Rectal smooth muscle tissue (tissue), 1 donor: ENCODE results near the gene EDIL3.

Experiments used
- H3K27ac ChIP-seq: one replicate; pipeline ENCODE4 v1.7.0; 2013; ENCODE audit warnings: low read depth, low read length, inconsistent platforms
- H3K27me3 ChIP-seq: one replicate; pipeline ENCODE4 v1.7.0; 2013; ENCODE audit warnings: low read length; ENCODE audit not compliant: control insufficient read depth, insufficient read depth
- H3K36me3 ChIP-seq: one replicate; pipeline ENCODE4 v1.7.0; 2013; ENCODE audit warnings: low read length; ENCODE audit not compliant: control insufficient read depth, insufficient read depth
- H3K4me1 ChIP-seq: one replicate; pipeline ENCODE4 v1.7.0; 2013; ENCODE audit warnings: low read length; ENCODE audit not compliant: control insufficient read depth, insufficient read depth
- H3K4me3 ChIP-seq: one replicate; pipeline ENCODE4 v1.7.0; 2013; ENCODE audit warnings: low read length
- H3K9ac ChIP-seq: one replicate; pipeline ENCODE4 v1.7.0; 2013; ENCODE audit warnings: low read length

EDIL3 gene

DNA sequence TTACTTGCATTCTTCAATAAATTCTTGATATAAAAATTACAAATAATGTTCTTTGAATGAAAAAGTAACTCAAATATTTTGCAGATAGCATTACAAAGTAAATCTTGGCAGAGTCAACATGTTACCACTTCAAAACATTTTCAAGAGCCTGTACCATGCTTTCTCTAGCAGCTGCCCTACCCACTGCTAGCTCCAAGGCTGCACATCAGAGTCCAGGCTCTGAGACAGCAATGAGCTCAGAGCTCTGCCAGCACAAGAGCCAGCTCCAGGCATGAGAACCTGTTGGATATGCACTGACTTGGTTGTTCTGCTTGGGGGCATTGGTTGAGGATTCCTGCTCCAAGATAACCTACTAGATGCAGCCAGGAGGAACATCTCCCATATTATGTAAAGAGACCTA is 452.7 kb downstream of the EDIL3 start:
- H3K4me1 ChIP-seq, result no peaks in the 10 kb centered on the region
- H3K4me3 ChIP-seq, result no peak overlapping the region
- no peaks in the 10 kb centered on the region for H3K27me3 ChIP-seq

DNA sequence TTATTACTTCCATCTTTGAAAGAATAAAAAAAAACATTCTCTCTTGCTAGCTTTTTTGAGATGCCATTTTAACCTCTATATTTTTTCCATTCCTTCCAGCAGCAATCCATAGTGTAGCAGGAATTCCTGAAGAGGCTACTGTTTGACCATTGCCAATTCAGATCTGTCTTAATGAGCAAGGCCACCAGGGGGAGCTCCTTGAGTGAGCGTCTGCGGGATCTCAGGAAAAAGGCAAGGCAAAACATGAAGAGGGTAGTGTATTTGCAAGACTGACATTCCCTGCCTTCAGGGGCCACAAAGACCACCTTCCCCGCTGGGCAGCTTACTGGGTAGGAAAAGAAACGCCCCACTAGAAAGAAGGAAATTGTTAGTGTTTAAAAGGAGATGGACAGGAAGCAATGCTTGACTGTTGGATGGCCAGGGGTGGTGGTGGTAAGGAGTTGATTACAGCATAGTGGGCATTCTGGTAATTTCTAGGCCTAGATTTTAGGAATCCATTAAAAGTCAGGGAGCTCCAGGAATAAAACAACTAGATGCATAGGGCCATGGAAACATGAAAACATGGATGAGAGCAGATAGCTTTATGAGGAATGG is 457.4 kb downstream of the EDIL3 start:
- H3K4me3 ChIP-seq, result no peak overlapping the region
- no peaks in the 10 kb centered on the region for H3K27me3 ChIP-seq
- no peaks in the 10 kb centered on the region for H3K36me3 ChIP-seq
- no peak overlapping the region for H3K9ac ChIP-seq
- no peak overlapping the region for H3K27ac ChIP-seq
- no peaks in the 10 kb centered on the region for H3K4me1 ChIP-seq

More for the DNA sequence above, 452.7 kb downstream of the EDIL3 start:
- Histone ChIP-seq H3K36me3 (no peaks in the 10 kb centered on the region), H3K27ac (no peak overlapping the region), H3K9ac (no peak overlapping the region)

DNA sequence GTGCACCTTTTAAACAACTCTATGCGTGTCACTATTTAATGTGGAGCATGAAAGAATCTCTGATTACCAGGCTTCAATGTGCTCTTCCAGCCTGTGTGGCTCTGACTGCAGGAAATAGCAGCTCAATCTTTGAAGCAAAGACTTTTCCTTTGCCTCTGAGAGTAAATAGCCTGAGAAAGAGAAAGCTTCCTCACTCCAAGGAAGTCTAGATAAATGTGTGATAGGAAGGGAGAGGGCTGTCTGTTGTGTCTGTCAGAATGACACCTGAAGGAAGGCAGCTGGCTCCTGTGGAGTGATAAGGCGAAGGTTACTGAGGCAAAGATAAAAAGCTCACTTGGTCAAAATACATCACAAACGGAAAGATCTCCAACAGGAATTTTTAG is 458.7 kb downstream of the EDIL3 start:
- Histone ChIP-seq H3K9ac (no peak overlapping the region), H3K36me3 (no peaks in the 10 kb centered on the region), H3K27me3 (no peaks in the 10 kb centered on the region), H3K27ac (no peak overlapping the region), H3K4me3 (no peak overlapping the region), H3K4me1 (no peaks in the 10 kb centered on the region)

DNA sequence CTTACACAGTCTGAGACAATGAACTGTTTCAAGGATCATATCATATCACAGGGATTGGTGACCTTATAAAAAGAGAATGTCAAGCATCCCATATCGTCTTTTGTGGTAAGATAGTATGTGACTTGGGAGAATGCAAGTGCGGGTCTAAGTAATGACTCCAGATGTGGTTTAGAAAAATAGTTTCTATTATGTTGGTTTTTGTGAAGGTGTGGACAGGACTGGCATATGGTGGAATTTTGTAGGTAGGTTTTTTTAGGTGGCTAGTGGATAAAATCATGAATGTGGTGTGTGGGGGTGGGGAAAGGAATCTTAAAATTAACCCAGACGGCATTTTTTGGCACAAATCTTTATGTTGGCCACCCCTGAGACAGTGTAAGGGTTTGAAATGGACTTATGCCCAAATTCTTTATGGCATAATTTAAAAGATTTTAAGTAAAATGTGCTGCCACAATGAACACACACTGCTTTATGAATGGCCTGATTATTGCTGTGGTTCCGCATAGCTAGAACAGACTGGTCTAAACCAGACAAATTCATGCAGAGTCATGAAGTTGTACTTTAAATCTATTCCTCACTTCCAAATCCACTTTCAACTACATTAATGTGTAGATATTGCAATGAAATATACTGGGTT is 459.2 kb downstream of the EDIL3 start:
- no peak overlapping the region for H3K9ac ChIP-seq
- H3K27me3 ChIP-seq, result no peaks in the 10 kb centered on the region
- no peak overlapping the region for H3K4me3 ChIP-seq
- H3K36me3 ChIP-seq, result no peaks in the 10 kb centered on the region
- H3K4me1 ChIP-seq, result no peaks in the 10 kb centered on the region
- no peak overlapping the region for H3K27ac ChIP-seq

DNA sequence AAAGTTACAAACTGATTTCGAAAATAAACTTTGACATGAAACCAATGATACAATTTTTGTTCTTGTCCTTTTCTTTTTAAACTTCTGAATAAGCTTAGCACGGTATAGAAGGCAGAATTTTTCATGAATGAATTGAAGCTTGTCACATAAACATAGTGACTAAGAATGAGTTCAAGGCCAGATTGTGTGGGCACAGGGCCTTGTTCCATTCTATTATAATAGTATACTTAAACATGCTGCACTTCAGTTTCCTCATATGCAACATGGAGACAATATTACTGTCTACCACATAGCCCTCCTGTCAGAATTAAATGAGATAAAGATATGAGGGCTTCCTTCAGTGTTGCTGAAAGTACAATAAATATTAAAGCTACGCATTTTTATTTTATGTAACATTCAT is 459.8 kb downstream of the EDIL3 start:
- Histone ChIP-seq H3K4me1 (no peaks in the 10 kb centered on the region), H3K9ac (no peak overlapping the region), H3K4me3 (no peak overlapping the region), H3K27ac (no peak overlapping the region), H3K27me3 (no peaks in the 10 kb centered on the region), H3K36me3 (no peaks in the 10 kb centered on the region)

DNA sequence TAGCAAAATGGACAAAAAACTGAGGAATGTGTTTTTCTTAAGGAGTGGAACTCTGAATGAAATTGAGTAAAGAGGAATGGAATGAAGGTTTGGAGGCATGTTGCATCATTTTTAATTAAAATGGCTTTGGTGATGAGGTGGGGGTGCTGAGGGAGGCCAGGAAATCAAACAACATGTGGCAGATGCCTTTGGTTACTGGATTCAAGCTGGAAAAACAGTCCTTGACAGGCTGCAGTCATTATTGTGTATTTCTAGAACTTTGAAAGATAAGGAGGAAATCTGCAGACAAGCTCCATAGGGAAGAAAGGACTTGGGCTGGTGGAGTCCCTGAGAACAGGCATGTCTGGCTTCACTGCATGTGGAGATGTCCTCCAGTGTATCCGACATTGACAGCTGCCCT is 460.5 kb downstream of the EDIL3 start:
- H3K36me3 ChIP-seq, result no peaks in the 10 kb centered on the region
- H3K4me3 ChIP-seq, result no peak overlapping the region
- no peaks in the 10 kb centered on the region for H3K27me3 ChIP-seq
- H3K27ac ChIP-seq, result no peak overlapping the region
- H3K9ac ChIP-seq, result no peak overlapping the region
- no peaks in the 10 kb centered on the region for H3K4me1 ChIP-seq

DNA sequence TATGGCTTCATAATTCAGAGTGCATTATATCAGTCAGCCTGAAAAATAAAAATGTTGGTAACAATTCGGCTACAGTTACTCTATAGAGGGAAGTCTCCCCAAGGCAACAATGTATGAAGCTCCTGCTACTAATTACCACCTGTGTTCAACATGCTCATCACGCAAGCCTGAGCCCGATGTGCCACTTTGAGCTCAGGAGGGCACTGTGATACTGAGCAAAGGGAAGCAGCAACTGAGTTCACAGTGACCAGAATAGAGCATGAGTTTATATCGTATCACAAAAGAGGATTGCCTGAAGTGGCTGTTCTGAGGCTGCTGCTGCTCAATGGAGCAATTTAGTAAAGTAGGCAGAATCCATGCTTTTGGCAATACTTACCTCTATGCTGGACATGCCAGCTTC is 462.0 kb downstream of the EDIL3 start:
- Histone ChIP-seq H3K27me3 (no peaks in the 10 kb centered on the region), H3K36me3 (no peaks in the 10 kb centered on the region), H3K4me3 (no peak overlapping the region)

DNA sequence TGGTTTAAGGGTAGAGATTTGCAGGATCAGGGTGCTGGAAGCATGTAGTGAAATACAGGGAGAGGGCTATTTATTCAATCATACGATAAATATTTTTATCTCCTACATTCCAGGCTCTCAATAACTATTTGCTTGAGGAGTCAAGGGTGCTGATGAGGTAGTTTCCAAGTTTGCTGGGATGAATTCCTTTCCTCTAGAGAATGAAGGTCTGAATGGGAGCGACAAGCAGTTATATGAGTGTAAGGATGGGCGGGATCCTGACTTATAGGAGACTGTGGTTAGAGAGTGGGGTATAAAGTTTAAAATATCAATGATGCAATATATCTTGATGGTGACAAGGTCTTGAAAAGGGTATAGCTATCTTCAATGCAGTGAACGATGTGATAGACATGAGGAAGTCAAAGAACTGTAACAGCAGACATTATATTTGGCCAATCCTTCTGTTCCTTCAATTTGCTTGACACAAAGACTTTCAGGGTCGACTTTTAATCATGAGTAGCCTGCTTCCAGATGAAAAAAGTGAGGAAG is 462.9 kb downstream of the EDIL3 start:
- Histone ChIP-seq H3K27me3 (no peaks in the 10 kb centered on the region), H3K9ac (no peak overlapping the region), H3K4me3 (no peak overlapping the region), H3K36me3 (no peaks in the 10 kb centered on the region), H3K27ac (no peak overlapping the region), H3K4me1 (no peaks in the 10 kb centered on the region)

More for the DNA sequence above, 462.0 kb downstream of the EDIL3 start:
- H3K27ac ChIP-seq, result no peak overlapping the region
- no peaks in the 10 kb centered on the region for H3K4me1 ChIP-seq
- H3K9ac ChIP-seq, result no peak overlapping the region

DNA sequence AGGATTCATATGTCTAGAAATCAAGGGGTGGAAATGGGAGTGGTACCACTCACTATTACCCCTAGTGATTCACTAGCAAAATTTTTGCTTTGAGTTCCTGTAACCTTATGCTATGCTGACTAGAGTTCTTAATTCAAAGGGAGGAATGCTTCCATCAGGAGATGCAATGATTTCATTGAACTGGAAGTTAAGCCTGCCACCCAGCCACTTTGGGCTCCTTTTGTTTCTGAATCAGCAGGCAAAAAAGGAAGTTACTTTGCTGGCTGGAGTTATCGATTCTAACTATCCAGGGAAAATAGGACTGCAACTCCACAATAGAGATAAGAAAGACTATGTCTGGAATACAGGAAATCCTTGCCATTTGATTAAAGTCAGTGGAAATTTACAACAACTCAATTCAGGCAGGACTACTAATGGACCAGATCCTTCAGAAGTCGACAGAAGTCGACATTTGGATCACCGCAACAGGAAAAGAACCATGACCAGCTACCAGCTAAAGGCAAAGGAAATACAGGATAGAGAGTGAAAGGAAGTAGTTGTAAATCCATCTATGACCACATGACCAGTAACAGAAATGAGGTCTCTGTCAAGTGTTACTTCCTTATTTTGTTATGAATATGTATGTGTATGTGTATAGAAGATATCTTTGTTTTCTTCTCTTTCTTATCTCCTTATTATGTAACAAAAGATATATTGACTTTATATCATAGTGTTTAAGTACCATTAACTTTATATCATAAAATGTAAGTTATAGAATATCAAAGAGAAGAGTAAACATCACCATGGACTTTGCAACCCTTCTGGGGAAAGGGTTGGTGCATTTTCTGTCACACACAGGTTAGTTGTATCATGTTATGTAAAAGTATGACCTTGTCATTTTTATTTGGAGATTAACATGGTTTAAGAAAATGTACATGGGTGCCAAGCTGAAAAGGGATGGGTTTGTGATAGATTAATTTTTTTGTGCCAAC is 465.3 kb downstream of the EDIL3 start:
- Histone ChIP-seq H3K27ac (no peak overlapping the region), H3K4me1 (no peaks in the 10 kb centered on the region), H3K9ac (no peak overlapping the region), H3K36me3 (no peaks in the 10 kb centered on the region), H3K4me3 (no peak overlapping the region), H3K27me3 (no peaks in the 10 kb centered on the region)

DNA sequence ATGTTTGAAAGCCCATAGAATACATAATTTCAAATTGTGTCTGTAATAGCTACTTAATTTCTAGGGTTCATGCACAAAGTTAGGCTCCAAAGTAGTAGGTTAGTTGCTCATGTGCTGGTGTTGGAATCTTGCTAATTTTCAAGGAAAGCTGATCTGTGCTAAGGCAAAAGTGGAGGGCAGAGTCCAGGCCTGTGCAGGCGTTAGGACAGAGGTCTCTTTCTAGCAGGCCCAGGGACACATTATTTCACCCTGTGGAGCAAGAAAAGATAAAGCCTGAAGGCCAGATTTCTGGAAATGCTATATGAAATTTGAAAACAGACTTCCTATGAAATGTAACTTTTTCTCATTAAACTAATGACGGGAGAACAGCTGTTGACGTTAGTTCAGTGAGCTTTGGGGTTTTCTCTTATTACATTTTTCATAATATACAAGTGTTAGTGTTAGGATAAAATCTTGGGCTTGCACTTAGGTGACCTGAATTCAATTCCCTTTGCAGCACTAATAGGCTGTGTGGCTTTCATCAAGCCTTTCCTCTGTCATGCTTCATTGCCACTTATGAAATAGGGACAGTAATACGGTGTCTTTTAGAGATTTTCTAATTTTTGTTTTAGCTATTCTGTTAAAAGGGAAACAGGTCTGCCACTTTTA is 467.3 kb downstream of the EDIL3 start:
- Histone ChIP-seq H3K4me1 (no peaks in the 10 kb centered on the region), H3K4me3 (no peak overlapping the region), H3K36me3 (no peaks in the 10 kb centered on the region), H3K27me3 (no peaks in the 10 kb centered on the region), H3K9ac (no peak overlapping the region), H3K27ac (no peak overlapping the region)

DNA sequence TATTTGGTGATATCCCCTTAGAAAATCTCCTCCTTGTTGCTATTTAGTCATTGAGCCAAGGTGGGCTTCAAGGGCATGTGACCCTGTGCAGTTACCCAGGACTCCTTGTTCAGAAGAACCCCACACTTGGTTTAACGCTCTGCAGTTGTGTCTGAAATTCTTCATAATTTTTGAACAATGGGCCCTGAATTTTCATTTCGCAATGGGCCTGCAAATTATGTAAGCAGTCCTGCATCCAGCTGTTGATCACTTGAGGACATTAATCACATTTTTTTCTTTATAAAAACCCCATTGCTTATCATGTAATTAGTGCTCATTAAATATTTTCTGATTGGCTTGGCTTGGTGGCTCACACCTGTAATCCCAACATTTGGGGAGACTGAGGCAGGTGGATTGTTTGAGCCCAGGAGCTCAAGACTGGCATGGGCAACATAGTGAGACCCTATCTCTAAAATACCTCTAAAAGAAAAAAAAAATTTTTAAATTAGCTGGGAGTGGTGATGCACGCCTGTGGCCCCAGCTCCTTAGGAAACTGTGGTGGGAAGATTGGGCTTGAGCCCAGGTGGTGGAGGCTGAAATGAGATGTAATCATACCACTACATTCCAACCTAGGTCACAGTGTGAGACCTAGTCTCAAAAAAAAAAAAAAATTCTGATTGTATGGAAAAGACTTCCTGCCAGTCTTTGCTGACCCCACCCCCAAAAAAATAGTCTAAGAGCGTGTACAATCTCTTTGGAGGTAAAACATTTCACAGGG is 469.8 kb downstream of the EDIL3 start:
- H3K36me3 ChIP-seq, result no peaks in the 10 kb centered on the region
- H3K9ac ChIP-seq, result no peak overlapping the region
- no peaks in the 10 kb centered on the region for H3K27me3 ChIP-seq
- H3K4me1 ChIP-seq, result no peaks in the 10 kb centered on the region
- no peak overlapping the region for H3K27ac ChIP-seq
- no peak overlapping the region for H3K4me3 ChIP-seq
